DOHH2 (cell line): ENCODE measurements around the gene SRGAP1.

ENCODE experiments used
- EZH2phosphoT487 ChIP-seq: fragments of 200-600 bp; sonication (generic); IDR thresholded peaks from 2 replicates; pipeline ENCODE4 v1.6.1; 2017; ENCODE audit warnings: borderline replicate concordance, mild to moderate bottlenecking, antibody characterized with exemption, low read length, moderate library complexity, mixed read lengths
- TF ChIP-seq, protein P1 (sequence below): fragments of 200-600 bp; sonication (generic); IDR thresholded peaks from one replicate; pipeline ENCODE4 v1.5.1; 2014; ENCODE audit warnings: antibody characterized with exemption, mild to moderate bottlenecking, low read depth, low read length; ENCODE audit not compliant: poor library complexity, severe bottlenecking

DNA sequence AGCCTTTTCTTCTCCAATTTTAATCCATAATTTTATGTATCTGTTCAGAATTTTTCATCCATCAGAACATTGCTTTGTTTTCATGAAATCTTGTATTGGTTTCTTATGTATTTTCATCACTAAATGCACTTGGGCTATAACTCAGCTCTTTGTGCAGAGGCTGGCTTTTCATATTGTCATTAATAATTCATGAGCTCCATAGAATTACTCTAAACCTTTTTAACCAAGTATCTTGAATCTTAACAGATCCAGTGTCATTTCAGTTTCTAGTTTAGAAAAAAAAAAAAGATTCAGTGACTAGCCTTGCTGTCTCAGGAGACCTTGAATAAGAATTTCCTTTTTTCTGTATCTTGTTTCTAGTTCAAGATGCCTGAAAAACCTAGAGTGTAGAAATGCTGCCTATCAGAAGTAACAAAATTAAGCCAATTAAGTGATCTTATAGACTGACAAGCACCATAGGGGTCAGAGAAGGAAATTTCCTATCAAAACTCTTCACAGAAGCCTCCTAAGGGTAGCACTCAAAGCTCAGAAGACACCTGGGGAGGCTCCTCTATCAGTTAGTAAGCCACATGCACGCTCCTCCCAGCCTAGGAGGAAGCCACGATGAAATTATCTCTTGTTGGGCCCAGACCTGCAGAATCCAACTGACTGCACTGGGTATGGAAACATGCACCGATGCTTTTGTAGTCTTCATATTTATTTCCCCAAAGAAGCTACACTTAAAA lies 214.2 kb downstream of the SRGAP1 start:
- TF ChIP-seq, protein P1, sequence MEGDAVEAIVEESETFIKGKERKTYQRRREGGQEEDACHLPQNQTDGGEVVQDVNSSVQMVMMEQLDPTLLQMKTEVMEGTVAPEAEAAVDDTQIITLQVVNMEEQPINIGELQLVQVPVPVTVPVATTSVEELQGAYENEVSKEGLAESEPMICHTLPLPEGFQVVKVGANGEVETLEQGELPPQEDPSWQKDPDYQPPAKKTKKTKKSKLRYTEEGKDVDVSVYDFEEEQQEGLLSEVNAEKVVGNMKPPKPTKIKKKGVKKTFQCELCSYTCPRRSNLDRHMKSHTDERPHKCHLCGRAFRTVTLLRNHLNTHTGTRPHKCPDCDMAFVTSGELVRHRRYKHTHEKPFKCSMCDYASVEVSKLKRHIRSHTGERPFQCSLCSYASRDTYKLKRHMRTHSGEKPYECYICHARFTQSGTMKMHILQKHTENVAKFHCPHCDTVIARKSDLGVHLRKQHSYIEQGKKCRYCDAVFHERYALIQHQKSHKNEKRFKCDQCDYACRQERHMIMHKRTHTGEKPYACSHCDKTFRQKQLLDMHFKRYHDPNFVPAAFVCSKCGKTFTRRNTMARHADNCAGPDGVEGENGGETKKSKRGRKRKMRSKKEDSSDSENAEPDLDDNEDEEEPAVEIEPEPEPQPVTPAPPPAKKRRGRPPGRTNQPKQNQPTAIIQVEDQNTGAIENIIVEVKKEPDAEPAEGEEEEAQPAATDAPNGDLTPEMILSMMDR, result no peak
- no peak for TF ChIP-seq EZH2phosphoT487
